ENCODE data around the gene PERM1.

PERM1 gene

GRCh38 chr1:975896-976683 lies 5.8 kb downstream of the PERM1 start:
- DNase-seq = peak in 1 of 2 experiments; percentile 41

GRCh38 chr1:975365-975764 lies 6.5 kb downstream of the PERM1 start:
- DNase-seq = no peak

- DNase-seq = no peak
Observed at GRCh38 chr1:974687-975328, 7.1 kb downstream of the PERM1 start.

- DNase-seq = no peak
Observed at GRCh38 chr1:974293-974640, 7.6 kb downstream of the PERM1 start.

- DNase-seq = no peak
Observed at GRCh38 chr1:973459-974292, 8.2 kb downstream of the PERM1 start.

- no peak for DNase-seq
Observed at GRCh38 chr1:972726-973458, 9.0 kb downstream of the PERM1 start.

GRCh38 chr1:971751-972506 lies 10.0 kb downstream of the PERM1 start:
- DNase-seq = no peak

- no peak for DNase-seq
Observed at GRCh38 chr1:970973-971730, 10.7 kb downstream of the PERM1 start.

- no peak for DNase-seq
Observed at GRCh38 chr1:970242-970972, 11.5 kb downstream of the PERM1 start.

- DNase-seq = no peak
Observed at GRCh38 chr1:969260-969855, 12.5 kb downstream of the PERM1 start.

- DNase-seq = no peak
Observed at GRCh38 chr1:967466-968343, 14.2 kb downstream of the PERM1 start.

- peak; percentile 77 to 81 for DNase-seq
Observed at GRCh38 chr1:966704-967300, 15.1 kb downstream of the PERM1 start.

GRCh38 chr1:966135-966703 lies 15.7 kb downstream of the PERM1 start, which contains the start of gene PLEKHN1:
Gene PLEKHN1 (plus strand): TSS chr1:966482. CDS start chr1:966532, 50 bp downstream.
- DNase-seq = no peak

- DNase-seq = no peak
Observed at GRCh38 chr1:965526-966134, 16.3 kb downstream of the PERM1 start.

- no peak for DNase-seq
Observed at GRCh38 chr1:964691-965525, 17.0 kb downstream of the PERM1 start.

GRCh38 chr1:963746-964525 lies 18.0 kb downstream of the PERM1 start:
- no peak for DNase-seq
